Astrocyte of the cerebellum (primary cell): ENCODE measurements around the gene WIPF2.

Source experiments
- DNase-seq: peaks from one replicate; pipeline ENCODE4 v3.0.0-alpha.2; 2011; ENCODE audit warnings: low read depth
- H3K4me3 ChIP-seq: 2 replicates; pipeline ENCODE4 v1.5.1; 2011; ENCODE audit warnings: mild to moderate bottlenecking, low read depth, low read length, moderate library complexity
- in situ Hi-C: cut with HindIII; loops from 2 replicates; pipeline ENCODE4 v1.10.0; 2017; ENCODE audit warnings: low sequenced_read_pairs
- TF ChIP-seq, protein P1 (sequence below): IDR thresholded peaks from 2 replicates; pipeline ENCODE4 v1.5.1; 2012; ENCODE audit warnings: low read length, low read depth, moderate library complexity, mild to moderate bottlenecking; ENCODE audit errors: missing control alignments

Gene WIPF2

DNA sequence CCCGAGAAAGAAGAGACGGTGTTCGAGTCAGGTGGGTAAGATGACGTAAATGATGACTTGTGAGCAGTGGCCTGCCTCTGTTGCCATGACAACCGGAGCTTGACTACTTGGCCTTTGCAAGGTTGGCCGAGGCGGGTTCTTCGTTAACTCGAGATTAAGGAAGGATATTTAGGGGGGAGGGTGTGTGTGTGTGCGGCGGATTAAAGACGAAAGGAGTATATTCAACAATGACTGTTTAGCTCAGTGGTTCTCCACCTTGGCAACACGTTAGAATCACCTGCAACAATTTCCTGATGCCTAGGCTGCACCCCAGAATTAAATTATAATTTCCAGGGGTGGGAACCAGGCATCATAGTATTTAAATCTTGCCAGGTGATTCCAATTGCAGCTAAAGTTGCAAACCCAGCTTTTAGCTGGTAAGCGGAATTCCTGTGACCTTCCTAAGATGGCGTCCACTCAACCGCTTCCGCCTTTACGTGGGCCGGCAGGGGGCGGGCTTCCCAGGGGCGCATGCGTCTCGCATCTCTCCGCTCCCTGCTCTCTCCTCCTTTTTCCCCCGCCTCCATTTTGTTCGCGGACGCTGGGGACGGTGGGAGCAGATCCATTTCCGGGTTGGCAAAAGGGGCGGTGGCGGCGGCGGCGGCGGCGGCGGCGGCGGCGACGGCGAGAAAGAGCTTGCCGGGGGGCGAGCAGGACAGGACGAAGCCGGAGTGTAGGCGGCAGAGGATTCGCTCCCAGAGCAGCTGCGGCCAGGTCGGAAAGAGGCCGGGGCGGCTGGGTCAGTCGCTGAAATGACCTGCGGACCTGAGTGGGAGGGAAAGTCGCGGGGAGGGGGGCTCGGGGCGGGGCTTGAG, at the start of gene WIPF2:
TSS of gene WIPF2 (plus strand) at position 565 of the 854 bp plus-strand sequence. CDS start 37,156 bp downstream, outside the sequence.
- DNase-seq: peak; percentile 93
- TF ChIP-seq, protein P1, sequence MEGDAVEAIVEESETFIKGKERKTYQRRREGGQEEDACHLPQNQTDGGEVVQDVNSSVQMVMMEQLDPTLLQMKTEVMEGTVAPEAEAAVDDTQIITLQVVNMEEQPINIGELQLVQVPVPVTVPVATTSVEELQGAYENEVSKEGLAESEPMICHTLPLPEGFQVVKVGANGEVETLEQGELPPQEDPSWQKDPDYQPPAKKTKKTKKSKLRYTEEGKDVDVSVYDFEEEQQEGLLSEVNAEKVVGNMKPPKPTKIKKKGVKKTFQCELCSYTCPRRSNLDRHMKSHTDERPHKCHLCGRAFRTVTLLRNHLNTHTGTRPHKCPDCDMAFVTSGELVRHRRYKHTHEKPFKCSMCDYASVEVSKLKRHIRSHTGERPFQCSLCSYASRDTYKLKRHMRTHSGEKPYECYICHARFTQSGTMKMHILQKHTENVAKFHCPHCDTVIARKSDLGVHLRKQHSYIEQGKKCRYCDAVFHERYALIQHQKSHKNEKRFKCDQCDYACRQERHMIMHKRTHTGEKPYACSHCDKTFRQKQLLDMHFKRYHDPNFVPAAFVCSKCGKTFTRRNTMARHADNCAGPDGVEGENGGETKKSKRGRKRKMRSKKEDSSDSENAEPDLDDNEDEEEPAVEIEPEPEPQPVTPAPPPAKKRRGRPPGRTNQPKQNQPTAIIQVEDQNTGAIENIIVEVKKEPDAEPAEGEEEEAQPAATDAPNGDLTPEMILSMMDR: peak; percentile 75
- in situ Hi-C loops: no loop called here
- peak within 1 kb of the TSS; percentile 83 for H3K4me3 ChIP-seq

DNA sequence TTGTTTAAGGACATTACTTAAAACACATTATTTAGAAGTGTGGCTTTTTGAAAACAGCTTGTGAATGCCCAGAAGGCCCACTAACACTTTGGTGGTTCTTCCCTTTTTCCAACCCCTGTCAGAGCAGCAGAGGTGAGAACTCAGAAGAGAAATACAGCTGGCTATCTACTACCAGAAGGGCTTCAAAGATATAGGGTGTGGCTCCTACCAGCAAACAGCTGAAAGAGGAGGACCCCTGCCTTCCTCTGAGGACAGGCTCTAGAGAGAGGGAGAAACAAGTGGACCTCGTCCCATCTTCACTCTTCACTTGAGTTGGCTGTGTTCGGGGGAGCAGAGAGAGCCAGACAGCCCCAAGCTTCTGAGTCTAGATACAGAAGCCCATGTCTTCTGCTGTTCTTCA, 48.8 kb upstream of the WIPF2 start:
- no peak for DNase-seq
- no peak overlapping the region for H3K4me3 ChIP-seq
- in situ Hi-C loops: loop anchor here (5.0 to 10.0 kb wide), 2 partner anchors 98 to 176 kb away; no protein-coding TSS in a partner anchor
- TF ChIP-seq, protein P1: no peak

GRCh38 chr17:40171750-40172149, 47.4 kb upstream of the WIPF2 start:
- TF ChIP-seq, protein P1: no peak
- no peak overlapping the region for H3K4me3 ChIP-seq
- DNase-seq: no peak
- in situ Hi-C loops: loop anchor here (5.0 to 10.0 kb wide), 2 partner anchors 99 to 177 kb away; no protein-coding TSS in a partner anchor

GRCh38 chr17:40173091-40173777, 45.9 kb upstream of the WIPF2 start:
- TF ChIP-seq, protein P1: no peak
- H3K4me3 ChIP-seq: no peak overlapping the region
- in situ Hi-C loops: loop anchor here (5.0 to 10.0 kb wide), 2 partner anchors 101 to 178 kb away; no protein-coding TSS in a partner anchor
- DNase-seq: no peak

DNA sequence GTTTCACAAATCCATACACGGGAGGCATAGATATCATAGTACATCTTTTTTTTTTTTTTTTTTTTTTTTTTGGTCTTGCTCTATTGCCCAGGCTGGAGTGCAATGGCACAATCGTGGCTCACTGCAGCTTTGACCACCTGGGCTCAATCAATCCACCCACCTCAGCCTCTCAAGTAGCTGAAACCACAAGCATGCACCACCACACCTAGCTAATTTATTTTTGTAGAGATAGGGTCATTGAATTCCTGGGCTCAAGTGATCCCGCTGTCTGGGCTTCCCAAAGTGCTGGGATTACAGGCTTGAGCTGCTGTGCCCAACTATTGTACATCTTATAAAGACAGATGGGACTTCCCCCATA, 45.3 kb upstream of the WIPF2 start:
- DNase-seq: no peak
- in situ Hi-C loops: loop anchor here (5.0 to 10.0 kb wide), 2 partner anchors 101 to 179 kb away; no protein-coding TSS in a partner anchor
- no peak overlapping the region for H3K4me3 ChIP-seq
- TF ChIP-seq, protein P1: no peak

GRCh38 chr17:40174514-40174913, 44.6 kb upstream of the WIPF2 start:
- TF ChIP-seq, protein P1: no peak
- DNase-seq: no peak
- no peak overlapping the region for H3K4me3 ChIP-seq
- in situ Hi-C loops: loop anchor here (5.0 to 10.0 kb wide), 2 partner anchors 102 to 180 kb away; no protein-coding TSS in a partner anchor
